ENCODE measurements around the gene GLS.

GLS gene

GRCh38 chr2:191013932-191014652 is 133.5 kb downstream of the GLS start, which contains the start of gene STAT1 (continued):
- TF ChIP-seq ZNF785 (tag by site-specific recombination; IDR thresholded peaks at IDR 0.05) = no peak
- TF ChIP-seq OVOL3 (tag by site-specific recombination; IDR thresholded peaks at IDR 0.05) = no peak
- TF ChIP-seq ZSCAN5A (tag by site-specific recombination; IDR thresholded peaks at IDR 0.05) = peak; percentile 78; the same call in 1 of the 2 replicates
- peak; percentile 25; the same call in 1 of the 2 replicates for TF ChIP-seq PBX3 (CRISPR knock-in tag; IDR thresholded peaks at IDR 0.05)
- peak; percentile 83 for TF ChIP-seq ZNF580 (tag by site-specific recombination; IDR thresholded peaks at IDR 0.05)
- no peak for TF ChIP-seq ZNF362 (tag by site-specific recombination; IDR thresholded peaks at IDR 0.05)
- TF ChIP-seq SP3 (tag by site-specific recombination; IDR thresholded peaks at IDR 0.05) = peak; percentile 88
- TF ChIP-seq ZXDB (tag by site-specific recombination; IDR thresholded peaks at IDR 0.05) = peak; percentile 84
- peak; percentile 59; the same call in 1 of the 2 replicates for TF ChIP-seq ZNF692 (tag by site-specific recombination; IDR thresholded peaks at IDR 0.05)
- TF ChIP-seq ZNF157 (tag by site-specific recombination; IDR thresholded peaks at IDR 0.05) = no peak
- TF ChIP-seq ZNF624 (tag by site-specific recombination; IDR thresholded peaks at IDR 0.05) = no peak
- no peak for TF ChIP-seq ZNF792 (tag by site-specific recombination; IDR thresholded peaks at IDR 0.05)
- no peak for TF ChIP-seq HOXD13 (CRISPR knock-in tag; IDR thresholded peaks at IDR 0.05; ENCODE audit: borderline replicate concordance)
- TF ChIP-seq HOXC10 (CRISPR knock-in tag; IDR thresholded peaks at IDR 0.05) = no peak
- no peak for TF ChIP-seq ZNF704 (tag by site-specific recombination; IDR thresholded peaks at IDR 0.05)
- TF ChIP-seq ZBTB10 (tag by site-specific recombination; IDR thresholded peaks at IDR 0.05) = no peak
- TF ChIP-seq ZNF280D (tag by site-specific recombination; IDR thresholded peaks at IDR 0.05) = no peak
- TF ChIP-seq BCL6B (tag by site-specific recombination; IDR thresholded peaks at IDR 0.05) = 0 out of 2 replicates have a peak, but pooled peaks have one; percentile 28
- TF ChIP-seq ZNF777 (tag by site-specific recombination; IDR thresholded peaks at IDR 0.05; ENCODE audit: borderline replicate concordance) = no peak
- no peak for TF ChIP-seq ZNF404 (tag by site-specific recombination; IDR thresholded peaks at IDR 0.05)
- no peak for TF ChIP-seq ZNF280C (tag by site-specific recombination; IDR thresholded peaks at IDR 0.05)
- TF ChIP-seq ZNF175 (tag by site-specific recombination; IDR thresholded peaks at IDR 0.05) = no peak

Data from HEK293 (cell line).